ENCODE data around the gene ADGRF3.

DNA sequence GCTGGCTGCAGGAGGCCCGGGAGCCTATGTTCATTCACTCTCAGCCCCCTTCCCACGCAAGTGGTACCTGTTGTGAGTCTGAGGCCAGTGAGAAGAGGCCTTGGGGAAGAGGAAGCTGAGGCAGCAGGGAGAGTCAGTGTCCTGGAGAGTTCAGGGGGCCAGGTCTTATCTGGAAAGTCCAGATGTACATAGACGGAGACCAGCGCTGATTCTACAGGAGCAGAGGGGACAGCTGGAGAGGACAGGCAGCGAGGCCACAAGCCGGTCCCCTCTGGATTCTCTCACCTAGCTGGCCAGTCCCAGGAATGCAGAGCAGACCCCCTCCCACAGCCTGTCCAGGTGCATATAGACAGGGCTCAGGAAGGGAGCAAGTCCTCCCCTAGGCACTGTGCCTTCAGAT is 29.7 kb downstream of the ADGRF3 start:
- no peak for TF ChIP-seq TAF1 (IDR thresholded peaks at IDR 0.05; ENCODE audit: borderline replicate concordance, low read depth, low read length)
- TF ChIP-seq POLR2A (IDR thresholded peaks at IDR 0.05; ENCODE audit: low read depth, low read length): no peak
- TF ChIP-seq POLR2AphosphoS5 (IDR thresholded peaks at IDR 0.05; ENCODE audit: low read depth, low read length): no peak

Measured in GM12892 (cell line).